Endothelial cell of umbilical vein (primary cell): ENCODE measurements around the gene RPL3. TPM values are rescaled to one million over a fixed set of nuclear protein-coding genes. Genes with fewer than 3 reads are reported as not detected.

ENCODE experiments used
- BruUV-seq: library from RNA; stranded (reverse); fragments of 400-500 nt; replicated peaks from 2 replicates; lab custom pipeline; 2021; lab: Mats Ljungman, UMichigan
- CTCF ChIA-PET: fragments of 300-600, 350-600 bp; sonication (Branson Sonifier 250); formaldehyde crosslinking; loops from one replicate; lab custom pipeline; 2021; ENCODE audit warnings: antibody characterized with exemption, inconsistent platforms; lab: Charles Lee
- POLR2A ChIA-PET: fragments of 300-600, 350-600 bp; sonication (Branson Sonifier 250); formaldehyde crosslinking; loops from one replicate; lab custom pipeline; 2021; ENCODE audit warnings: antibody characterized with exemption, inconsistent platforms; lab: Charles Lee
- DNase-seq: peaks from one replicate; pipeline ENCODE4 v3.0.0-alpha.2; 2011; ENCODE audit warnings: low read depth, low spot score
- FAIRE-seq: peaks from 2 replicates; lab custom pipeline; 2011; peaks lifted over from hg19 to GRCh38; lab: Jason Lieb, UNC
- H2AFZ ChIP-seq: 2 replicates; pipeline ENCODE4 v1.6.0; 2012; ENCODE audit warnings: low read depth, low read length, control low read depth, inconsistent platforms
- H3K27ac ChIP-seq: 2 replicates; pipeline ENCODE4 v1.5.1; 2011; ENCODE audit warnings: low read depth, mild to moderate bottlenecking, control low read depth, low read length, moderate library complexity; ENCODE audit not compliant: insufficient read depth
- H3K27me3 ChIP-seq, 2 experiments: 2 replicates each; pipeline versions ENCODE4 v1.6.0 to v1.6.1; 2011; ENCODE audit warnings: low read length in 2 of 2, mixed read lengths in 1 of 2; ENCODE audit not compliant: control insufficient read depth in 2 of 2, insufficient read depth in 2 of 2
- H3K36me3 ChIP-seq, 2 experiments: 2 replicates in 1 of 2; 3 replicates in 1 of 2; pipeline ENCODE4 v1.5.1; 2011; ENCODE audit warnings: low read length in 2 of 2, mild to moderate bottlenecking in 1 of 2, moderate library complexity in 1 of 2; ENCODE audit not compliant: control insufficient read depth in 2 of 2, insufficient read depth in 2 of 2; ENCODE audit errors: extremely low read depth in 1 of 2
- H3K4me1 ChIP-seq: 3 replicates; pipeline ENCODE4 v1.5.1; 2011; ENCODE audit warnings: mild to moderate bottlenecking, low read length; ENCODE audit not compliant: control insufficient read depth, insufficient read depth; ENCODE audit errors: extremely low read depth
- H3K4me2 ChIP-seq: 2 replicates; pipeline ENCODE4 v1.6.1; 2011; ENCODE audit warnings: low read length, control low read depth, mixed read lengths; ENCODE audit not compliant: insufficient read depth
- H3K4me3 ChIP-seq, 3 experiments: fragments of 200-600 bp in 1 of 3; sonication (generic), shearing (Covaris generic) in 1 of 3; replicated peaks in 1 of 3; 2 replicates each; pipeline ENCODE4 v1.5.1; 2011 to 2016; ENCODE audit warnings: control low read depth in 3 of 3, low read length in 3 of 3, mild to moderate bottlenecking in 2 of 3, inconsistent platforms in 1 of 3, low read depth in 1 of 3, moderate library complexity in 1 of 3; ENCODE audit not compliant: insufficient read depth in 1 of 3
- H3K79me2 ChIP-seq: 2 replicates; pipeline ENCODE4 v1.6.0; 2012; ENCODE audit warnings: low read length, inconsistent platforms; ENCODE audit not compliant: control insufficient read depth, insufficient read depth
- H3K9ac ChIP-seq: replicated peaks from 2 replicates; pipeline ENCODE3; 2011; ENCODE audit warnings: low read length, control low read depth; ENCODE audit not compliant: insufficient read depth; ENCODE audit errors: extremely low read depth
- H3K9me1 ChIP-seq: replicated peaks from 3 replicates; pipeline ENCODE4 v1.6.0; 2011; ENCODE audit warnings: mild to moderate bottlenecking, low read length; ENCODE audit not compliant: control insufficient read depth, insufficient read depth; ENCODE audit errors: extremely low read depth
- H3K9me3 ChIP-seq: replicated peaks from 2 replicates; pipeline ENCODE4 v1.5.1; 2012; ENCODE audit warnings: low read length, inconsistent platforms; ENCODE audit not compliant: control insufficient read depth, insufficient read depth
- H4K20me1 ChIP-seq: replicated peaks from 2 replicates; pipeline ENCODE3; 2011; ENCODE audit warnings: mild to moderate bottlenecking, low read length; ENCODE audit not compliant: control insufficient read depth, insufficient read depth; ENCODE audit errors: extremely low read depth
- CTCF ChIP-seq, 2 donors: IDR thresholded peaks; 1 replicate in 1 of 2; 2 replicates in 1 of 2; pipeline ENCODE4 v1.5.1; 2011; ENCODE audit warnings: low read length in 2 of 2, mild to moderate bottlenecking in 2 of 2, moderate library complexity in 2 of 2, control low read depth in 1 of 2, inconsistent platforms in 1 of 2, low read depth in 1 of 2; ENCODE audit not compliant: insufficient read depth in 1 of 2; ENCODE audit errors: extremely low read depth in 1 of 2
- EZH2 ChIP-seq: IDR thresholded peaks from 2 replicates; pipeline ENCODE4 v1.6.1; 2012; ENCODE audit warnings: borderline replicate concordance, low read depth, mild to moderate bottlenecking, moderate library complexity, low read length, inconsistent platforms; ENCODE audit not compliant: severe bottlenecking
- FOS ChIP-seq: IDR thresholded peaks from 2 replicates; pipeline ENCODE4 v1.6.1; 2011; ENCODE audit warnings: mild to moderate bottlenecking, low read length, moderate library complexity, borderline replicate concordance; ENCODE audit not compliant: insufficient read depth
- GATA2 ChIP-seq: IDR thresholded peaks from 2 replicates; pipeline ENCODE4 v1.7.0; 2011; ENCODE audit warnings: low read depth, mild to moderate bottlenecking, moderate library complexity, mixed read lengths, low read length; ENCODE audit not compliant: insufficient read length, insufficient read depth
- JUN ChIP-seq: IDR thresholded peaks from 2 replicates; pipeline ENCODE4 v1.6.1; 2011; ENCODE audit warnings: borderline replicate concordance, low read depth; ENCODE audit not compliant: insufficient read length, insufficient read depth
- MYC ChIP-seq: IDR thresholded peaks from one replicate; pipeline ENCODE4 v1.6.1; 2011; ENCODE audit warnings: mild to moderate bottlenecking, low read depth, low read length
- POLR2A ChIP-seq: IDR thresholded peaks from 2 replicates; pipeline ENCODE4 v1.6.1; 2012; ENCODE audit warnings: low read depth, mild to moderate bottlenecking, control low read depth, low read length
- POLR2AphosphoS5 ChIP-seq: IDR thresholded peaks from 2 replicates; pipeline ENCODE4 v1.6.1; 2012; ENCODE audit warnings: low read depth, mild to moderate bottlenecking, control low read depth, low read length, moderate library complexity; ENCODE audit not compliant: insufficient read depth
- dilution Hi-C: fragments of 300-500 bp; cut with MboI; formaldehyde crosslinking; loops from one replicate; pipeline ENCODE4 v1.15.0; 2019; ENCODE audit warnings: low sequenced_read_pairs; ENCODE audit not compliant: extremely low pct_ligation_motif_present
- intact Hi-C: fragments of 100-400 bp; cut with micrococcal nuclease; formaldehyde crosslinking; loops from one replicate; pipeline ENCODE4 v1.10.0; 2022
- polyA plus RNA-seq, 4 experiments: library from polyadenylated mRNA; depleted of rRNA in 3 of 4; stranded (reverse) in 3 of 4; unstranded in 1 of 4; fragments of >200 nt; gene quantifications; 2 replicates each; pipeline versions ENCODE4 v1.2.1 to v1.2.3, GENCODE V29; 2011 to 2012; ENCODE audit warnings: missing spikeins in 1 of 4
- total RNA-seq: library from RNA; stranded (reverse); gene quantifications from 2 replicates; pipeline ENCODE4 v1.2.3, GENCODE V29; 2021
- TF ChIP-seq, protein P1 (sequence below): IDR thresholded peaks from 2 replicates; pipeline ENCODE4 v1.6.1; 2011; ENCODE audit not compliant: insufficient read depth, insufficient read length

Gene RPL3
- total and polyA plus RNA-seq, 2 donors (not counting 3 experiments of a cell fraction or from before 2014, with no cell fraction given) = 1,954 to 4,065 TPM

- H3K9me1 ChIP-seq = no peaks in the 10 kb centered on the region
- ChIA-PET POLR2A (interaction anchor here (1.0 to 5.8 kb wide), 4 partner anchors 33 to 206 kb away, joined by 4 to 31 read pairs (median 5); partner anchors contain the start of gene PDGFB), CTCF (interaction anchor here (0.6 to 5.9 kb wide), 32 partner anchors 10 to 446 kb away, joined by 3 to 52 read pairs (median 4); partner anchors contain the start of genes CBX7, PDGFB and TAB1)
- no peaks in the 10 kb centered on the region for H4K20me1 ChIP-seq
- FAIRE-seq = peak; percentile 87
- peak overlapping the region; percentile 52 to 98 (median 96) for H3K4me3 ChIP-seq
- no peaks in the 10 kb centered on the region for H3K9me3 ChIP-seq
- TF ChIP-seq EZH2 (no peak), FOS (peak; percentile 82), POLR2A (peak; percentile 72), POLR2AphosphoS5 (peak; percentile 61), MYC (no peak), GATA2 (no peak), CTCF (IDR thresholded peaks at IDR 0.05; ENCODE audit: extremely low read depth in 1 of 2, insufficient read depth in 1 of 2, low read depth in 1 of 2, low read length in 2 of 2) (peak; percentile 87), JUN (peak; percentile 84)
- TF ChIP-seq, protein P1, sequence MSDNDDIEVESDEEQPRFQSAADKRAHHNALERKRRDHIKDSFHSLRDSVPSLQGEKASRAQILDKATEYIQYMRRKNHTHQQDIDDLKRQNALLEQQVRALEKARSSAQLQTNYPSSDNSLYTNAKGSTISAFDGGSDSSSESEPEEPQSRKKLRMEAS = no peak
- intact Hi-C loops (loop anchor here (1.0 to 10.0 kb wide), 4 partner anchors 33 to 312 kb away; no protein-coding TSS in a partner anchor), dilution Hi-C loops (no loop called here)
- peak overlapping the region; percentile 99 for H3K9ac ChIP-seq
- H3K79me2 ChIP-seq = peaks cover 63% of the 10 kb centered on the region
- peaks cover 39% of the 10 kb centered on the region for H3K4me1 ChIP-seq
- peak overlapping the region; percentile 83 for H3K4me2 ChIP-seq
- H3K27me3 ChIP-seq = no peaks in the 10 kb centered on the region
- no peak overlapping the region for H2AFZ ChIP-seq
- peaks cover 47 to 61% of the 10 kb centered on the region in 2 experiments for H3K36me3 ChIP-seq
- BruUV-seq = no TSS peak
- peak overlapping the region; percentile 92 for H3K27ac ChIP-seq
- peak; percentile 88 for DNase-seq
Observed at GRCh38 chr22:39316440-39317083, 2.9 kb downstream of the RPL3 start.
